Lower leg skin (tissue), 3 donors: ENCODE results near the gene ARAP1.

Source experiments
- POLR2A ChIP-seq, 2 donors: fragments of 450-650 bp; IDR thresholded peaks; one replicate each; pipeline ENCODE4 v1.6.1; 2016 to 2017; ENCODE audit warnings: antibody characterized with exemption in 2 of 2, mild to moderate bottlenecking in 1 of 2, moderate library complexity in 1 of 2
- TF ChIP-seq, protein P1 (sequence below), 3 donors: fragments of 450-650 bp; IDR thresholded peaks; one replicate each; pipeline ENCODE4 v1.5.1; 2016; ENCODE audit warnings: antibody characterized with exemption in 3 of 3, mild to moderate bottlenecking in 3 of 3, moderate library complexity in 2 of 3

GRCh38 chr11:72758304-72758689 lies 6.1 kb upstream of the ARAP1 start:
- TF ChIP-seq POLR2A (IDR thresholded peaks at IDR 0.05): no peak
- TF ChIP-seq, protein P1, sequence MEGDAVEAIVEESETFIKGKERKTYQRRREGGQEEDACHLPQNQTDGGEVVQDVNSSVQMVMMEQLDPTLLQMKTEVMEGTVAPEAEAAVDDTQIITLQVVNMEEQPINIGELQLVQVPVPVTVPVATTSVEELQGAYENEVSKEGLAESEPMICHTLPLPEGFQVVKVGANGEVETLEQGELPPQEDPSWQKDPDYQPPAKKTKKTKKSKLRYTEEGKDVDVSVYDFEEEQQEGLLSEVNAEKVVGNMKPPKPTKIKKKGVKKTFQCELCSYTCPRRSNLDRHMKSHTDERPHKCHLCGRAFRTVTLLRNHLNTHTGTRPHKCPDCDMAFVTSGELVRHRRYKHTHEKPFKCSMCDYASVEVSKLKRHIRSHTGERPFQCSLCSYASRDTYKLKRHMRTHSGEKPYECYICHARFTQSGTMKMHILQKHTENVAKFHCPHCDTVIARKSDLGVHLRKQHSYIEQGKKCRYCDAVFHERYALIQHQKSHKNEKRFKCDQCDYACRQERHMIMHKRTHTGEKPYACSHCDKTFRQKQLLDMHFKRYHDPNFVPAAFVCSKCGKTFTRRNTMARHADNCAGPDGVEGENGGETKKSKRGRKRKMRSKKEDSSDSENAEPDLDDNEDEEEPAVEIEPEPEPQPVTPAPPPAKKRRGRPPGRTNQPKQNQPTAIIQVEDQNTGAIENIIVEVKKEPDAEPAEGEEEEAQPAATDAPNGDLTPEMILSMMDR (IDR thresholded peaks at IDR 0.05): no peak
